SK-N-MC (cell line): ENCODE data around the gene TMEM107.
A peak's percentile ranks its signal among the peaks of the same experiment; 100 is the strongest.

Experiments used
- DNase-seq: peaks from one replicate; pipeline ENCODE4 v3.0.0-alpha.2; 2011; ENCODE audit warnings: low read depth, low spot score
- H3K27ac ChIP-seq: fragments of 200-600 bp; sonication (generic); 2 replicates; pipeline ENCODE4 v1.5.1; 2016; ENCODE audit warnings: mixed run types
- H3K36me3 ChIP-seq: fragments of 200-600 bp; sonication (generic); 2 replicates; pipeline ENCODE4 v1.6.1; 2017; ENCODE audit warnings: antibody characterized with exemption, low read length, mixed read lengths; ENCODE audit not compliant: insufficient read depth
- H3K4me3 ChIP-seq: fragments of 200-600 bp; sonication (generic); 2 replicates; pipeline ENCODE4 v1.5.1; 2016
- H3K9ac ChIP-seq: fragments of 200-600 bp; sonication (generic); 2 replicates; pipeline ENCODE4 v1.8.0; 2017; ENCODE audit warnings: mixed run types, mixed read lengths; ENCODE audit not compliant: insufficient read length
- H3K9me3 ChIP-seq: fragments of 200-600 bp; sonication (generic); 2 replicates; pipeline ENCODE4 v1.6.1; 2017; ENCODE audit warnings: low read depth, mild to moderate bottlenecking, antibody characterized with exemption, low read length, moderate library complexity, mixed read lengths
- EZH2 ChIP-seq: fragments of 200-600 bp; sonication (generic); IDR thresholded peaks from one replicate; pipeline ENCODE4 v1.6.1; 2017; ENCODE audit warnings: antibody characterized with exemption
- FOXP2 ChIP-seq: optimal IDR thresholded peaks from 2 replicates; pipeline ENCODE3; 2011; ENCODE audit warnings: mild to moderate bottlenecking, moderate library complexity; ENCODE audit not compliant: insufficient read depth; ENCODE audit errors: extremely low read length, control extremely low read depth
- POLR2AphosphoS5 ChIP-seq: IDR thresholded peaks from 2 replicates; pipeline ENCODE4 v1.6.1; 2012; ENCODE audit warnings: mild to moderate bottlenecking, low read depth, low read length, borderline replicate concordance

Gene TMEM107

DNA sequence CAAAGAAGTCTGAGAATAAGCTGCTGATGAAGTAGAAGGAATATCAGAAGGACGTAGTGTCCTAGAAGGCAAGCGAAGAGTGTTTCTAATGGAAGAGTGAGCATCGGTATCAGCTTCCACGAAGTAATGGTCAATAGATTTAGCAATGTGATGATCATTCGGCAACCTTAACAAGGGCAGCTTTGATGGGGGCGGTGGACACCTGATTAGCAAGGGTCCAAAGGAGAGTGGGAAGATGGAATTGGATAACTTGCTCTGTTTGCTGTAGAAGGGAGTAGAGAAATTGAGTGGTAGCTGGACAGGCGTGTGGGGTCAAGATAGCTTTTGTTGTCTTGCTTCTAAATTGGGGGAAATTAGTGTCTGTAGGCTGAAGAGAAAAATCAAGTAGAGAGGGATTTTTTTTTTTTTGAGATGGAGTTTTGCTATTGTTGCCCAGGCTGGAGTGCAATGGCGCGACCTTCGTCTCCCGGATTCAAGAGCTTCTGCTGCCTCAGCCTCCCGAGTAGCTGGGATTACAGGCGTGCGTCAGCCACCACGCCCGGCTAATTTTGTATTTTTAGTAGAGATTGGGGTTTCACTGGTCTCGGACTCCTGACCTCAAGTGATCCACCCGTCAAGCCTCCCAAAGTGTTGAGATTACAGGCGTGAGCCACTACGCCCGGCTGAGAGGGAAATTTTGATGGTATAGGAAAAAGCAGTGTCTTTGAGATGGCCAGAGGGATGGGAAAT is 38.4 kb downstream of the TMEM107 start:
- Histone ChIP-seq H3K27ac (no peak overlapping the region; the same call in 1 of the 2 replicates), H3K9ac (peak overlapping the region; percentile 81), H3K9me3 (no peaks in the 10 kb centered on the region), H3K36me3 (peaks cover 4% of the 10 kb centered on the region; the same call in 1 of the 2 replicates), H3K4me3 (peak overlapping the region; percentile 90)
- DNase-seq = no peak
- TF ChIP-seq FOXP2 (no peak), POLR2AphosphoS5 (no peak), EZH2 (no peak)

- H3K9ac ChIP-seq = no peak overlapping the region
- no peak overlapping the region for H3K27ac ChIP-seq
- DNase-seq = no peak
- no peak for TF ChIP-seq EZH2
- TF ChIP-seq FOXP2 = no peak
- TF ChIP-seq POLR2AphosphoS5 = no peak
- no peaks in the 10 kb centered on the region for H3K9me3 ChIP-seq
- H3K36me3 ChIP-seq = no peaks in the 10 kb centered on the region
- no peak overlapping the region for H3K4me3 ChIP-seq
Measured at GRCh38 chr17:8133941-8134340, 42.2 kb downstream of the TMEM107 start.

DNA sequence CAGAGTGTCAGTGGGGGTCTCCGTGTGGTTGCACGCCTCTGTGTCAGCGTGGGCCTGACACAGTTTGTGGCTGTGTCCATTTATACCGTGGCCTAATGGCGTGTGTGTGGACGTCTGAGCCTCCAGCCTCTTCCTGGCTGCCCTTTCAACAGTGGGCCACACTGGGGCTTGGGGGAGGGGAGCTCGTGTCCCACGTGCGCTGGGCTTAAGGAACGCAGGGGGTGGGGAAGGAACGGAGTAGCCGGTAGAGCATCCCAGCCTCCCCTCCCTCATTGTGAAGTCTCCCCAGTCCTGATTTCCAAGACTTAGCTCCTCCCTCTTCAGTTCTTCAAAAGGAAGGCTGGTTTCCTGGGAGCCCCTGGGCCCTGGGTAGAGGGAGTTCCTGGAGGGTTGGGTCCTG is 42.8 kb downstream of the TMEM107 start:
- H3K9ac ChIP-seq = no peak overlapping the region
- H3K27ac ChIP-seq = no peak overlapping the region
- no peak for DNase-seq
- no peaks in the 10 kb centered on the region for H3K36me3 ChIP-seq
- H3K4me3 ChIP-seq = no peak overlapping the region
- no peaks in the 10 kb centered on the region for H3K9me3 ChIP-seq
- TF ChIP-seq FOXP2 = no peak

- no peak overlapping the region for H3K9ac ChIP-seq
- no peaks in the 10 kb centered on the region for H3K36me3 ChIP-seq
- TF ChIP-seq FOXP2 (no peak), EZH2 (no peak), POLR2AphosphoS5 (no peak)
- no peaks in the 10 kb centered on the region for H3K9me3 ChIP-seq
- H3K27ac ChIP-seq = no peak overlapping the region
- no peak overlapping the region for H3K4me3 ChIP-seq
- no peak for DNase-seq
Measured at GRCh38 chr17:8131844-8132441, 44.2 kb downstream of the TMEM107 start.

DNA sequence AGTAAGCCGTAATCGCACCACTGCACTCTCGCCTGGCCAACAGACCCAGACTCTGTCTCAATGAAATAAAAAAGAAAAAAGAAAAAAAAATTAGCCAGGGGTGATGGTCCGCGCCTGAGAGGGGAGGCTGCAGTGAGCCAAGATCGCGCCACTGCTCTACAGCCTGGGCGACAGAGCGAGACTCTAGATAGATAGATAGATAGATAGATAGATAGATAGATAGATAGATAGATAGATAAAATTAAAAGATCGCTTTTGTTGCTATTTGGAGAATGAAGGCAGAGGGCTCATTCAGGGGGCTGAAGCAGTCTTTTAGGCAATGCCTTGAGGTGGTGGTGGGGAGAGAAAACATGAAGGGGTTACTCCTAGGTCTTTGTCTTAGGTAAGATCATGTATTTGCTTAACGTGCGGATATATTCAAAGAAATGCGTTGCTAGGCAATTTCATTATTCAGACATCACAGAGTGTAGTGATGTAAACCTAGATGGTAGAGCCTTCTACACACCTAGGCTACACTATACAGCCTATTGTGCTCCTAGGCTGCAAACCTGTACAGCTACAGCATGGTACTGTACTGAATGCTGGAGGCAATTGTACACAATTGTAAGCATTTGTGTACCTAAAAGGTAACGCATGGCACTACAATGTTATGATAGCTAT is 47.9 kb downstream of the TMEM107 start:
- no peak for DNase-seq
- Histone ChIP-seq H3K27ac (no peak overlapping the region), H3K36me3 (no peaks in the 10 kb centered on the region), H3K4me3 (no peak overlapping the region), H3K9ac (no peak overlapping the region), H3K9me3 (no peaks in the 10 kb centered on the region)
- TF ChIP-seq POLR2AphosphoS5 (no peak), EZH2 (no peak), FOXP2 (no peak)

- Histone ChIP-seq H3K36me3 (no peaks in the 10 kb centered on the region), H3K9ac (peak overlapping the region; percentile 7), H3K27ac (no peak overlapping the region), H3K4me3 (peak overlapping the region; percentile 97), H3K9me3 (no peaks in the 10 kb centered on the region)
- TF ChIP-seq FOXP2 (no peak), EZH2 (no peak), POLR2AphosphoS5 (no peak)
- DNase-seq = no peak
Measured at GRCh38 chr17:8126491-8127066, 49.6 kb downstream of the TMEM107 start.

GRCh38 chr17:8125947-8126490 is 50.2 kb downstream of the TMEM107 start:
- H3K27ac ChIP-seq = no peak overlapping the region
- DNase-seq = no peak
- H3K9ac ChIP-seq = peak overlapping the region; percentile 8

GRCh38 chr17:8125154-8125946 is 50.8 kb downstream of the TMEM107 start:
- Histone ChIP-seq H3K9ac (no peak overlapping the region), H3K27ac (no peak overlapping the region), H3K36me3 (no peaks in the 10 kb centered on the region), H3K4me3 (peak overlapping the region; percentile 97), H3K9me3 (no peaks in the 10 kb centered on the region)
- TF ChIP-seq FOXP2 (no peak), POLR2AphosphoS5 (peak; percentile 54; the same call in 1 of the 2 replicates)
- no peak for DNase-seq

More at GRCh38 chr17:8125947-8126490, 50.2 kb downstream of the TMEM107 start:
- Histone ChIP-seq H3K4me3 (peak overlapping the region; percentile 97), H3K9me3 (no peaks in the 10 kb centered on the region), H3K36me3 (no peaks in the 10 kb centered on the region)
- no peak for TF ChIP-seq FOXP2
- 0 out of 2 replicates have a peak, but pooled peaks have one; percentile 1 for TF ChIP-seq POLR2AphosphoS5
